ENCODE data around the gene HORMAD2.
"Not testable (repeated sequence)": the region's sequence is repeated elsewhere in the genome, so short reads cannot be mapped to it uniquely, and the experiment has no call there.

Gene HORMAD2

GRCh38 chr22:30045901-30046715 is 34.2 kb upstream of the HORMAD2 start:
- H3K27ac Mint-ChIP-seq: no peak overlapping the region
- no peaks in the 10 kb centered on the region for H3K36me3 Mint-ChIP-seq (ENCODE audit: low read depth)
- H3K27me3 Mint-ChIP-seq: no peaks in the 10 kb centered on the region
- no peaks in the 10 kb centered on the region for H3K9me3 Mint-ChIP-seq
- peaks cover 18% of the 10 kb centered on the region for H3K4me1 Mint-ChIP-seq (ENCODE audit: low read depth)
- H3K4me3 Mint-ChIP-seq: no peak overlapping the region
- DNase-seq: no peak

- Mint-ChIP-seq H3K27me3 (no peaks in the 10 kb centered on the region), H3K4me1 (ENCODE audit: low read depth) (peaks cover 18% of the 10 kb centered on the region), H3K9me3 (no peaks in the 10 kb centered on the region), H3K27ac (no peak overlapping the region), H3K4me3 (no peak overlapping the region), H3K36me3 (ENCODE audit: low read depth) (no peaks in the 10 kb centered on the region)
- no peak for DNase-seq
These were observed 33.4 kb upstream of the HORMAD2 start for GRCh38 chr22:30046716-30047363.

- Mint-ChIP-seq H3K36me3 (ENCODE audit: low read depth) (no peaks in the 10 kb centered on the region), H3K27ac (no peak overlapping the region), H3K4me3 (no peak overlapping the region), H3K9me3 (no peaks in the 10 kb centered on the region), H3K27me3 (no peaks in the 10 kb centered on the region), H3K4me1 (ENCODE audit: low read depth) (peaks cover 16% of the 10 kb centered on the region)
- no peak for DNase-seq
These were observed 32.9 kb upstream of the HORMAD2 start for GRCh38 chr22:30047364-30047738.

DNA sequence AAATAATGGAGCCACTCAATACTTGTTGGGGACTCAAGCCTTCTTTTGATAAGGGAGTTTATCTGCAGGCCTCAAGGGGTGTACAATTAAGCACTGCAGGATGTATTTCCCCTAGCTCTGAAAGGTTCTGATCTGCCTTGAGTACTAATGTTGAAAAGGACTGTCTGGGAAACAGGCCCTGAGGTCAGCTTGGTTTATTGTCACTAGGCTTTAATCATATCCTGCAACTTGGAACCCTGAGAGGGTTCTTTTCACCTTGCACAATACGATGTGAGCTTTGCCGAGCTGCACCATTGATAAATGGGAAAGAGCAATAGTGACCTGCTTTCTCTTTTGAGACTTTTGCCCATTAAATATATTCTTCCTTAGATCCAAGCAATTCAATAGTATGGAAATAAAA is 31.6 kb upstream of the HORMAD2 start:
- Mint-ChIP-seq H3K27me3 (no peaks in the 10 kb centered on the region), H3K36me3 (ENCODE audit: low read depth) (no peaks in the 10 kb centered on the region), H3K9me3 (no peaks in the 10 kb centered on the region), H3K4me3 (no peak overlapping the region), H3K27ac (no peak overlapping the region), H3K4me1 (ENCODE audit: low read depth) (peaks cover 16% of the 10 kb centered on the region)
- no peak for DNase-seq

DNA sequence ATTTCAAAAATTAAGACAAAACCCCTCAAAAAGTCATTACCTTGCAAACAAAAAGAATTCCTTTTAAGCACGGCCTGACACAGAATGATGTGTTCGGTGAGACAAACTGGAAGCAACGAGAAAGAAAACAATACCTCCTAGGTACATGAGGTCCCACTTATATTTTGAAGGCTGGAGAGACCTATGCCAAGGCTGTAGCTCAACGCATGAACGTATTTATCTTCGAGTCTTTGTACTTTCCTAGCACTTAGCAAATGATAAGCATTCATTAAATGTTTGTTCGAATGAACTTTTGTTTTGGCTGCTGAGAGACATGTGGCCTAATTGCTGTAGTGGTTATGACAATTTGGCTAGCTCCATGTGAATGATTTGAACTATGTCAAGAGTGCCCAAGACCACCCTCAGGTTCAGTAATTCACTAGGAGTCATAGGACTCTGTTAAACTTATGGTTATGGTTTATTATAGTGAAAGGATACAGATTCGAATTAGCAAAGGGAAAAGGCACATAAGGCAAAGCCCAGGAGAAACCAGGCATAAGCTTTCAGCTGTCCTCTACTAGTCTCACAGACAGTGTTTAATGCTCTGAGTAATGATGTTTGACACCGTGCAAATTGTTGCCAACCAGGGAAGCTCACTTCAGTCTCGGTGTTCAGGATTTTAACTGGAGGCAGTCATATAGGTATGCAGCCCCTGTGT is 26.0 kb upstream of the HORMAD2 start:
- DNase-seq: no peak
- no peaks in the 10 kb centered on the region for H3K4me1 Mint-ChIP-seq (ENCODE audit: low read depth)
- peaks cover 9% of the 10 kb centered on the region for H3K9me3 Mint-ChIP-seq
- no peaks in the 10 kb centered on the region for H3K27me3 Mint-ChIP-seq
- H3K36me3 Mint-ChIP-seq (ENCODE audit: low read depth): no peaks in the 10 kb centered on the region
- H3K27ac Mint-ChIP-seq: no peak overlapping the region
- no peak overlapping the region for H3K4me3 Mint-ChIP-seq

DNA sequence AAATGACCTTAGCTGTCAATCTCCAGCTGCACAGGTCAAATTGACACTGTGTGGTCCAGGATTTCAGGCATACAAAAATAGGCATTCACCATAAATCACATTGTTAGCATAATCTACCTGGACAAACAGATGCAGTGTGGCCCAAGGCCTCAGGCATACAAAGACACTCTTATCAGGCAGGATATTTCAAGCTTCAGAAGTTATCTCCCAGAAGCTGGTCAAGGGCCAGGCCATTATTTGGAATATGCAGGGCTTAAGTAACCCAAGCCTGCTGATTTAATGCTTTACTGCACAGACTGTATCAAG is 25.5 kb upstream of the HORMAD2 start:
- Mint-ChIP-seq H3K4me1 (ENCODE audit: low read depth) (no peaks in the 10 kb centered on the region), H3K27ac (no peak overlapping the region), H3K4me3 (no peak overlapping the region), H3K9me3 (peaks cover 12% of the 10 kb centered on the region), H3K27me3 (no peaks in the 10 kb centered on the region), H3K36me3 (ENCODE audit: low read depth) (no peaks in the 10 kb centered on the region)
- no peak for DNase-seq

DNA sequence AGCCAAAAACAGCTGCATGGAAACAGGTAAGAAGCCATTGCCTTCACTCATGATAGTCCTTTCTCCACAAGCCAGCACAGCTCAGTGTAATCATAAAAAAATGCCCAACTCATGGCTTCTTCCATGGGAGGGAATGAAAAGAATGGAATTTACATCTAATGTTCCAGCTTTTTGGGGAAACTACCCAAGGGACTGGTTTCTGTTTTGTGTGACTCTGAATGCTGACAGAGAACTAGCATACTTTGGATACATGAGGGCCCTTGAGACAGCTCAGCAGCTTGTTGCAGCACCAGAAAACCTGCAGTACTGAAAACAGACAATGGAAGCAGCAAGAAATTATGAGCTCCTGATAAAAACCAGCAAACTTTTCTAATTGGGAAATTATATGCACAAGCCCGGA is 24.2 kb upstream of the HORMAD2 start:
- Mint-ChIP-seq H3K27ac (no peak overlapping the region), H3K4me1 (ENCODE audit: low read depth) (no peaks in the 10 kb centered on the region), H3K36me3 (ENCODE audit: low read depth) (no peaks in the 10 kb centered on the region), H3K9me3 (peaks cover 12% of the 10 kb centered on the region), H3K27me3 (no peaks in the 10 kb centered on the region), H3K4me3 (no peak overlapping the region)
- DNase-seq: no peak

DNA sequence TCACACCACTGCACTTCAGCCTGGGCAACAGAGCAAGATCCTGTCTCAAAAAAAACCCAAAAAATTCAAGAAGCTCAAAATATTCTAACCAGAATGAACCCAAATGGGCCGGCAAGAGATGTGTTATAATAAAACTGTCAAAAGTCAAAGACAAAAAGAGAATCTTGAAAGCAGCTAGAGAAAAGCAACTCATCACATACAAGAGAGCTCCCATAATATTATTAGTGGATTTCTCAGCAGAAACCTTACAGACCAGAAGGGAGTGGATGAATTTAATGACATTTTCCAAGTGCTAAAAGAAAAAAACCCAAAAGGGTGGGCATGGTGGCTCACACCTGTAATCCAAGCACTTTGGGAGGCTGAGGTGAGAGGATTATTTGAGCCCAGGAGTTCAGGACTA is 22.9 kb upstream of the HORMAD2 start:
- no peak overlapping the region for H3K27ac Mint-ChIP-seq
- H3K4me1 Mint-ChIP-seq (ENCODE audit: low read depth): no peaks in the 10 kb centered on the region
- DNase-seq: no peak
- H3K36me3 Mint-ChIP-seq (ENCODE audit: low read depth): no peaks in the 10 kb centered on the region
- no peak overlapping the region for H3K4me3 Mint-ChIP-seq
- no peaks in the 10 kb centered on the region for H3K27me3 Mint-ChIP-seq
- peaks cover 12% of the 10 kb centered on the region for H3K9me3 Mint-ChIP-seq

GRCh38 chr22:30059346-30060020 is 20.8 kb upstream of the HORMAD2 start:
- H3K27me3 Mint-ChIP-seq; H3K4me1 Mint-ChIP-seq (ENCODE audit: low read depth); H3K4me3 Mint-ChIP-seq; H3K27ac Mint-ChIP-seq; DNase-seq; H3K36me3 Mint-ChIP-seq (ENCODE audit: low read depth): not testable (repeated sequence)
- peaks cover 20% of the 10 kb centered on the region for H3K9me3 Mint-ChIP-seq

DNA sequence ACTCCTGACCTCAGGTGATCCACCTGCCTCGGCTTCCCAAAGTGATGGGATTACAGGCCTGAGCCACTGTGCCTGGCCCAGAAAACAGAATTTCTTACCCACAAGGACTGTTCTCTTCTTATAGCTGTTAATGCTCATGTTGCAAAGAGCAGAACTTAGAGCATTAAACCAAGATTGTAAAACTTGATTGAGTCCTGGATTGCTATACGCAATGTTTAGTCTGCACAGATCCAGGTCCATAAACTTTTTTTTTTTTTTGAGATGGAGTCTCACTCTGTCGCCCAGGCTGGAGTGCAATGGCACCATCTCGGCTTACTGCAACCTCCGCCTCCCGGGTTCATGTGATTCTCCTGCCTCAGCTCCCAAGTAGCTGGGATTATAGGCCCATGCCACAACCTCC is 19.2 kb upstream of the HORMAD2 start:
- not testable (repeated sequence) for H3K27me3 Mint-ChIP-seq; H3K27ac Mint-ChIP-seq; DNase-seq; H3K4me1 Mint-ChIP-seq (ENCODE audit: low read depth); H3K4me3 Mint-ChIP-seq; H3K36me3 Mint-ChIP-seq (ENCODE audit: low read depth)
- H3K9me3 Mint-ChIP-seq: peaks cover 23% of the 10 kb centered on the region

GRCh38 chr22:30062259-30062658 is 18.0 kb upstream of the HORMAD2 start:
- no peak overlapping the region for H3K27ac Mint-ChIP-seq
- H3K27me3 Mint-ChIP-seq: peaks cover 6% of the 10 kb centered on the region
- H3K9me3 Mint-ChIP-seq: peaks cover 17% of the 10 kb centered on the region
- no peaks in the 10 kb centered on the region for H3K4me1 Mint-ChIP-seq (ENCODE audit: low read depth)
- DNase-seq: no peak
- H3K36me3 Mint-ChIP-seq (ENCODE audit: low read depth): no peaks in the 10 kb centered on the region
- H3K4me3 Mint-ChIP-seq: no peak overlapping the region

DNA sequence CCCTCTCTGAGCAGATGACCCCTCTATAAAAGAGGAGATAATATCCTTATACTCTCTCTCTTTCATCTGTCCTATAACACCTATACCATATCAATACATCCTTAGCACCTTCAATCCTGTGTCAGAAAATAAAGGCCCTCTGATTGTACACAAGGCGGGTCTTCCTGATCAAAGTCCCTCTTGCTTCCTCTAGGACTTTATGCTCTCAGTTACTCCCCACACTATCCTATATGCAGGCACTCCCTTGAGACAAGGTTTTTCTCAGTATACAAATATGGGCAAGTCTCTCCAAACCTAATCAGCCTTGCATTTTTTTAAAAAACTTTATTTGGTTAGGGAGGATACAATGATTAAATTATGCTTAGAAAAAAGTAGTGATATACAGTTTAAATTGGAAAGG is 17.3 kb upstream of the HORMAD2 start:
- Mint-ChIP-seq H3K9me3 (peaks cover 14% of the 10 kb centered on the region), H3K27me3 (peaks cover 6% of the 10 kb centered on the region), H3K36me3 (ENCODE audit: low read depth) (no peaks in the 10 kb centered on the region), H3K27ac (no peak overlapping the region), H3K4me3 (no peak overlapping the region), H3K4me1 (ENCODE audit: low read depth) (no peaks in the 10 kb centered on the region)
- no peak for DNase-seq

DNA sequence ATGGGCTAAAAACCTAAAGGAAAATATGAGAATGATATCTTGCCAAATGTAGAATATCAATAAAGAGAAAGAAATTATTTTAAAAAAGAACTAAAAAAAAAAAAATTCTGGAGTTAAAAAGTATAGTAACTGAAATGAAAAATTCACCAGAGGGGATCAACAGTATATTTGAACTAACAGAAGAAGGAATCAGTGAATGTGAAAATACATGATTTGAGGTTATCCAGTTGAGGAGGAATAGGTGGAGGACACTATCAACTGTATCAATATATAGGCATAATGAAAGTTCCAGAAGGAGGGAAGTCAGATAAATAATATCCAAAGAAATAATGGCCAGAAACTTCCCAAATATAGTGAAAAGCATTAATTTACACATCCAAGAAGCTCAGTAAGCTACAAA is 16.1 kb upstream of the HORMAD2 start:
- DNase-seq: no peak
- Mint-ChIP-seq H3K9me3 (peaks cover 14% of the 10 kb centered on the region), H3K36me3 (ENCODE audit: low read depth) (no peaks in the 10 kb centered on the region), H3K4me1 (ENCODE audit: low read depth) (no peaks in the 10 kb centered on the region), H3K27me3 (peaks cover 6% of the 10 kb centered on the region), H3K27ac (no peak overlapping the region), H3K4me3 (no peak overlapping the region)

GRCh38 chr22:30073743-30074142 is 6.5 kb upstream of the HORMAD2 start:
- Mint-ChIP-seq H3K4me3 (no peak overlapping the region), H3K27me3 (peaks cover 13% of the 10 kb centered on the region), H3K4me1 (ENCODE audit: low read depth) (peaks cover 11% of the 10 kb centered on the region), H3K36me3 (ENCODE audit: low read depth) (no peaks in the 10 kb centered on the region), H3K9me3 (no peaks in the 10 kb centered on the region), H3K27ac (no peak overlapping the region)
- no peak for DNase-seq

GRCh38 chr22:30074147-30074546 is 6.1 kb upstream of the HORMAD2 start:
- H3K4me3 Mint-ChIP-seq: no peak overlapping the region

More at GRCh38 chr22:30074147-30074546, 6.1 kb upstream of the HORMAD2 start:
- peaks cover 15% of the 10 kb centered on the region for H3K4me1 Mint-ChIP-seq (ENCODE audit: low read depth)
- peaks cover 13% of the 10 kb centered on the region for H3K27me3 Mint-ChIP-seq
- no peaks in the 10 kb centered on the region for H3K9me3 Mint-ChIP-seq
- DNase-seq: no peak
- no peaks in the 10 kb centered on the region for H3K36me3 Mint-ChIP-seq (ENCODE audit: low read depth)
- H3K27ac Mint-ChIP-seq: no peak overlapping the region
